K562 (cell line): ENCODE measurements around the gene COL23A1. TPM values are rescaled to one million over a fixed set of nuclear protein-coding genes. Genes with fewer than 3 reads are reported as not detected.

ENCODE experiments used
- NFRKB ChIP-seq: fragments of 450-650 bp; IDR thresholded peaks from 2 replicates; pipeline ENCODE4 v1.6.1; 2016; ENCODE audit warnings: low read depth
- REST ChIP-seq, 2 experiments: fragments of 450-650 bp; formaldehyde crosslinking in 1 of 2; IDR thresholded peaks; 2 replicates each; pipeline versions ENCODE4 v1.4.0 to v1.6.1; 2014 to 2020; ENCODE audit warnings: mild to moderate bottlenecking in 2 of 2, borderline replicate concordance in 1 of 2, low read depth in 1 of 2
- SMAD3 ChIP-seq: fragments of 450-650 bp; formaldehyde crosslinking; conservative IDR thresholded peaks from 2 replicates; pipeline ENCODE4 v1.4.0; 2020; ENCODE audit warnings: mild to moderate bottlenecking
- polyA plus RNA-seq, 8 experiments: library from polyadenylated mRNA; depleted of rRNA in 4 of 8; stranded (reverse) in 5 of 8; unstranded in 3 of 8; fragments of >200 nt; fragmentation: Nextera tagmentation in 2 of 8; fragmentation: Illumina TruSeq in 1 of 8; extraction: Ambion mirVana in 2 of 8; extraction: Trizol in 1 of 8; gene quantifications; 2 replicates each; pipeline versions ENCODE4 v1.2.1 to v1.2.3, GENCODE V29; 2011 to 2014; ENCODE audit warnings: inconsistent platforms in 1 of 8, missing spikeins in 1 of 8
- total RNA-seq, 7 experiments: library from RNA; depleted of rRNA in 6 of 7; stranded (reverse); fragments of >200 nt in 6 of 7; fragmentation: Illumina TruSeq in 2 of 7; extraction: Trizol in 2 of 7; gene quantifications; 2 replicates each; pipeline versions ENCODE4 v1.2.1 to v1.2.3, GENCODE V29; 2011 to 2021; ENCODE audit warnings: low replicate concordance in 1 of 7
- TF ChIP-seq, protein P1 (sequence below): fragments of 450-650 bp; formaldehyde crosslinking; IDR thresholded peaks from 2 replicates; pipeline ENCODE4 v1.4.0; 2020; ENCODE audit warnings: mild to moderate bottlenecking, moderate library complexity
- TF ChIP-seq, protein P2 (sequence below): fragments of 200-600 bp; sonication (generic); IDR thresholded peaks from one replicate; pipeline ENCODE4 v1.6.1; 2012; ENCODE audit warnings: mild to moderate bottlenecking, low read depth, low read length, inconsistent platforms

Gene COL23A1
- total and polyA plus RNA-seq, 9 of the 15 experiments (the other 6 are each of a cell fraction or from before 2014, with no cell fraction given), result 0.09 TPM; not detected in 8

DNA sequence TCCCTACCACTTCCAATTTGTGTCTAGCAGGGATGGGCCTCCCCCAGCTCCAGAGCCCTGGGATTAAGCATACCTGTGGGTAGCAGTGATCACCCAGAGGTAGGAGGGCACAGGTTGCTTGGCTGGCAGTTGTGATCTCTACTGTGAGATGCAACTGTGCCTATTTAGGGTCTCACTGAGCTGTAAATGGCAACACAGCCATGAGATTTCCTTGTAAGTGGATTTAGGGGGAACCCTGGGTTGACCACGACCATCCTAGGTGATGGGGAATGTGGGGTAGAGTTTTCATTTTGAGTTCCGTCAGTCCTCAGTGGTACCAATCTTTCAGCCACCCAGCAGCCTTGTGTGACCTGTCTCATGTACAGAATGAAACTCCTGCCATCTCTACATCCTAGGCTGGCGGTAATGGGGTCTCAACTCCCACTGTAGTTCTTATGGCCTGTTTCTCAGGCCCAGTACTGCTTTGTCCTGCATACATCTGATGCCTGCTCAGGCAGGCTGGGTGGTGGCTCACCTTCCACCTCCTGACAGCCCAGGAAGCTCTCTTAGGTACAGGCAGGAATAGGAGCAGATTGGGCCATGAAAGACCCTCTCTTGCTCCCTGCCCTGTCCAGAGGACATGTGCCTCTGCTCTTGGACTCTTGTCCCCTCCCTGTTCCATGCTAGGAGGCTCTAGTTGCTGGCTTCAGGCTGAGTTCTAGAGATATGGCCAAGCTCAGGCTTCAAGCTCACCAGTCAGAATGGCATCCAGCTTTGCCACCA lies 377.8 kb downstream of the COL23A1 start (continued):
- TF ChIP-seq REST (IDR thresholded peaks at IDR 0.05; ENCODE audit: borderline replicate concordance) (no peak), REST (CRISPR knock-in tag; IDR thresholded peaks at IDR 0.05; ENCODE audit: low read depth) (no peak), SMAD3 (CRISPR knock-in tag) (0 out of 2 replicates have a peak, but pooled peaks have one; percentile 15), NFRKB (no peak)
- TF ChIP-seq, protein P1, sequence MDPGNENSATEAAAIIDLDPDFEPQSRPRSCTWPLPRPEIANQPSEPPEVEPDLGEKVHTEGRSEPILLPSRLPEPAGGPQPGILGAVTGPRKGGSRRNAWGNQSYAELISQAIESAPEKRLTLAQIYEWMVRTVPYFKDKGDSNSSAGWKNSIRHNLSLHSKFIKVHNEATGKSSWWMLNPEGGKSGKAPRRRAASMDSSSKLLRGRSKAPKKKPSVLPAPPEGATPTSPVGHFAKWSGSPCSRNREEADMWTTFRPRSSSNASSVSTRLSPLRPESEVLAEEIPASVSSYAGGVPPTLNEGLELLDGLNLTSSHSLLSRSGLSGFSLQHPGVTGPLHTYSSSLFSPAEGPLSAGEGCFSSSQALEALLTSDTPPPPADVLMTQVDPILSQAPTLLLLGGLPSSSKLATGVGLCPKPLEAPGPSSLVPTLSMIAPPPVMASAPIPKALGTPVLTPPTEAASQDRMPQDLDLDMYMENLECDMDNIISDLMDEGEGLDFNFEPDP (CRISPR knock-in tag), result no peak
- TF ChIP-seq, protein P2, sequence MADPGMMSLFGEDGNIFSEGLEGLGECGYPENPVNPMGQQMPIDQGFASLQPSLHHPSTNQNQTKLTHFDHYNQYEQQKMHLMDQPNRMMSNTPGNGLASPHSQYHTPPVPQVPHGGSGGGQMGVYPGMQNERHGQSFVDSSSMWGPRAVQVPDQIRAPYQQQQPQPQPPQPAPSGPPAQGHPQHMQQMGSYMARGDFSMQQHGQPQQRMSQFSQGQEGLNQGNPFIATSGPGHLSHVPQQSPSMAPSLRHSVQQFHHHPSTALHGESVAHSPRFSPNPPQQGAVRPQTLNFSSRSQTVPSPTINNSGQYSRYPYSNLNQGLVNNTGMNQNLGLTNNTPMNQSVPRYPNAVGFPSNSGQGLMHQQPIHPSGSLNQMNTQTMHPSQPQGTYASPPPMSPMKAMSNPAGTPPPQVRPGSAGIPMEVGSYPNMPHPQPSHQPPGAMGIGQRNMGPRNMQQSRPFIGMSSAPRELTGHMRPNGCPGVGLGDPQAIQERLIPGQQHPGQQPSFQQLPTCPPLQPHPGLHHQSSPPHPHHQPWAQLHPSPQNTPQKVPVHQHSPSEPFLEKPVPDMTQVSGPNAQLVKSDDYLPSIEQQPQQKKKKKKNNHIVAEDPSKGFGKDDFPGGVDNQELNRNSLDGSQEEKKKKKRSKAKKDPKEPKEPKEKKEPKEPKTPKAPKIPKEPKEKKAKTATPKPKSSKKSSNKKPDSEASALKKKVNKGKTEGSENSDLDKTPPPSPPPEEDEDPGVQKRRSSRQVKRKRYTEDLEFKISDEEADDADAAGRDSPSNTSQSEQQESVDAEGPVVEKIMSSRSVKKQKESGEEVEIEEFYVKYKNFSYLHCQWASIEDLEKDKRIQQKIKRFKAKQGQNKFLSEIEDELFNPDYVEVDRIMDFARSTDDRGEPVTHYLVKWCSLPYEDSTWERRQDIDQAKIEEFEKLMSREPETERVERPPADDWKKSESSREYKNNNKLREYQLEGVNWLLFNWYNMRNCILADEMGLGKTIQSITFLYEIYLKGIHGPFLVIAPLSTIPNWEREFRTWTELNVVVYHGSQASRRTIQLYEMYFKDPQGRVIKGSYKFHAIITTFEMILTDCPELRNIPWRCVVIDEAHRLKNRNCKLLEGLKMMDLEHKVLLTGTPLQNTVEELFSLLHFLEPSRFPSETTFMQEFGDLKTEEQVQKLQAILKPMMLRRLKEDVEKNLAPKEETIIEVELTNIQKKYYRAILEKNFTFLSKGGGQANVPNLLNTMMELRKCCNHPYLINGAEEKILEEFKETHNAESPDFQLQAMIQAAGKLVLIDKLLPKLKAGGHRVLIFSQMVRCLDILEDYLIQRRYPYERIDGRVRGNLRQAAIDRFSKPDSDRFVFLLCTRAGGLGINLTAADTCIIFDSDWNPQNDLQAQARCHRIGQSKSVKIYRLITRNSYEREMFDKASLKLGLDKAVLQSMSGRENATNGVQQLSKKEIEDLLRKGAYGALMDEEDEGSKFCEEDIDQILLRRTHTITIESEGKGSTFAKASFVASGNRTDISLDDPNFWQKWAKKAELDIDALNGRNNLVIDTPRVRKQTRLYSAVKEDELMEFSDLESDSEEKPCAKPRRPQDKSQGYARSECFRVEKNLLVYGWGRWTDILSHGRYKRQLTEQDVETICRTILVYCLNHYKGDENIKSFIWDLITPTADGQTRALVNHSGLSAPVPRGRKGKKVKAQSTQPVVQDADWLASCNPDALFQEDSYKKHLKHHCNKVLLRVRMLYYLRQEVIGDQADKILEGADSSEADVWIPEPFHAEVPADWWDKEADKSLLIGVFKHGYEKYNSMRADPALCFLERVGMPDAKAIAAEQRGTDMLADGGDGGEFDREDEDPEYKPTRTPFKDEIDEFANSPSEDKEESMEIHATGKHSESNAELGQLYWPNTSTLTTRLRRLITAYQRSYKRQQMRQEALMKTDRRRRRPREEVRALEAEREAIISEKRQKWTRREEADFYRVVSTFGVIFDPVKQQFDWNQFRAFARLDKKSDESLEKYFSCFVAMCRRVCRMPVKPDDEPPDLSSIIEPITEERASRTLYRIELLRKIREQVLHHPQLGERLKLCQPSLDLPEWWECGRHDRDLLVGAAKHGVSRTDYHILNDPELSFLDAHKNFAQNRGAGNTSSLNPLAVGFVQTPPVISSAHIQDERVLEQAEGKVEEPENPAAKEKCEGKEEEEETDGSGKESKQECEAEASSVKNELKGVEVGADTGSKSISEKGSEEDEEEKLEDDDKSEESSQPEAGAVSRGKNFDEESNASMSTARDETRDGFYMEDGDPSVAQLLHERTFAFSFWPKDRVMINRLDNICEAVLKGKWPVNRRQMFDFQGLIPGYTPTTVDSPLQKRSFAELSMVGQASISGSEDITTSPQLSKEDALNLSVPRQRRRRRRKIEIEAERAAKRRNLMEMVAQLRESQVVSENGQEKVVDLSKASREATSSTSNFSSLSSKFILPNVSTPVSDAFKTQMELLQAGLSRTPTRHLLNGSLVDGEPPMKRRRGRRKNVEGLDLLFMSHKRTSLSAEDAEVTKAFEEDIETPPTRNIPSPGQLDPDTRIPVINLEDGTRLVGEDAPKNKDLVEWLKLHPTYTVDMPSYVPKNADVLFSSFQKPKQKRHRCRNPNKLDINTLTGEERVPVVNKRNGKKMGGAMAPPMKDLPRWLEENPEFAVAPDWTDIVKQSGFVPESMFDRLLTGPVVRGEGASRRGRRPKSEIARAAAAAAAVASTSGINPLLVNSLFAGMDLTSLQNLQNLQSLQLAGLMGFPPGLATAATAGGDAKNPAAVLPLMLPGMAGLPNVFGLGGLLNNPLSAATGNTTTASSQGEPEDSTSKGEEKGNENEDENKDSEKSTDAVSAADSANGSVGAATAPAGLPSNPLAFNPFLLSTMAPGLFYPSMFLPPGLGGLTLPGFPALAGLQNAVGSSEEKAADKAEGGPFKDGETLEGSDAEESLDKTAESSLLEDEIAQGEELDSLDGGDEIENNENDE, result no peak
